Tibial artery (tissue), 4 donors: Measurements from ENCODE around the gene CYP46A1.

ENCODE experiments used
- DNase-seq, 2 donors: peaks; one replicate each; pipeline ENCODE4 v3.0.0-alpha.2; 2019
- H3K27ac ChIP-seq, 2 donors: fragments of 200-600 bp; sonication (generic) in 1 of 2; 1 replicate in 1 of 2; 2 replicates in 1 of 2; pipeline ENCODE4 v1.5.1; 2018 to 2019; ENCODE audit warnings: mild to moderate bottlenecking in 1 of 2
- H3K27me3 ChIP-seq, 2 donors: fragments of 200-600 bp; sonication (generic) in 1 of 2; one replicate each; pipeline versions ENCODE4 v1.5.1 to v1.6.0; 2016 to 2019
- H3K36me3 ChIP-seq, 3 donors: fragments of 200-600 bp; sonication (generic) in 2 of 3; one replicate each; pipeline ENCODE4 v1.5.1; 2016 to 2019; ENCODE audit warnings: mild to moderate bottlenecking in 2 of 3
- H3K4me1 ChIP-seq, 4 donors: fragments of 200-600 bp; sonication (generic) in 2 of 4; 1 replicate in 3 of 4; 2 replicates in 1 of 4; pipeline ENCODE4 v1.5.1; 2016 to 2019
- H3K4me3 ChIP-seq, 2 donors: fragments of 200-600 bp; sonication (generic) in 1 of 2; 1 replicate in 1 of 2; 2 replicates in 1 of 2; pipeline ENCODE4 v1.5.1; 2018 to 2019; ENCODE audit warnings: mild to moderate bottlenecking in 2 of 2
- H3K9me3 ChIP-seq, 3 donors: fragments of 200-600 bp; sonication (generic) in 1 of 3; one replicate each; pipeline ENCODE4 v1.5.1; 2016 to 2019
- CTCF ChIP-seq, 2 experiments: fragments of 200-600 bp in 1 of 2; fragments of 450-650 bp in 1 of 2; IDR thresholded peaks; one replicate each; pipeline ENCODE4 v1.5.1; 2017 to 2019; ENCODE audit warnings: antibody characterized with exemption in 2 of 2, mild to moderate bottlenecking in 1 of 2, moderate library complexity in 1 of 2
- intact Hi-C: fragments of 100-400 bp; cut with DNase I; formaldehyde crosslinking; loops from one replicate; pipeline ENCODE4 v1.15.0; 2023; ENCODE audit warnings: low total_unique reads

CYP46A1 gene

GRCh38 chr14:99664058-99664936, 19.8 kb upstream of the CYP46A1 start:
- H3K9me3 ChIP-seq: no peaks in the 10 kb centered on the region
- intact Hi-C loops: no loop called here
- H3K27me3 ChIP-seq: peaks cover 0 to 26% of the 10 kb centered on the region in 2 donors
- H3K4me1 ChIP-seq: peaks cover 0 to 10% (median 5%) of the 10 kb centered on the region in 4 donors
- H3K36me3 ChIP-seq: peaks cover 0 to 3% (median 0%) of the 10 kb centered on the region in 3 donors
- H3K27ac ChIP-seq: no peak overlapping the region
- H3K4me3 ChIP-seq: no peak overlapping the region
- no peak for DNase-seq
- no peak for TF ChIP-seq CTCF (IDR thresholded peaks at IDR 0.05)

DNA sequence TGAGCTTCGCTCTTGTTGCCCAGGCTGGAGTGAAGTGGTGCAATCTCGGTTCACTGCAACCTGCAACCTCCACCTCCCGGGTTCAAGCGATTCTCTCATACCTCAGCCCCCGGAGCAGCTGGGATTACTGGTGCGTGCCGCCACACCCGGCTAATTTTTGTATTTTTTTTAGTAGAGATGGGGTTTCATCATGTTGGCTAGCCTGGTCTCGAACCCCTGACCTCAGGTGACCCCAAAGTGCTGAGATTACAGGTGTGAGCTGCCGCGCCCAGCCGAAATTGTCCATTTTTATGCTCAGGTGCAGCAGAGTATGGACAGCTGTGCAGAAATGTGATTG, 19.2 kb upstream of the CYP46A1 start:
- Histone ChIP-seq H3K4me3 (no peak overlapping the region), H3K9me3 (no peaks in the 10 kb centered on the region), H3K27ac (no peak overlapping the region), H3K36me3 (peaks cover 0 to 3% (median 0%) of the 10 kb centered on the region in 3 donors), H3K27me3 (peaks cover 0 to 20% of the 10 kb centered on the region in 2 donors), H3K4me1 (peaks cover 0 to 5% (median 2%) of the 10 kb centered on the region in 4 donors)
- intact Hi-C loops: no loop called here
- DNase-seq: no peak
- no peak for TF ChIP-seq CTCF (IDR thresholded peaks at IDR 0.05)

GRCh38 chr14:99666533-99666932, 17.6 kb upstream of the CYP46A1 start:
- peaks cover 0 to 2% (median 0%) of the 10 kb centered on the region in 4 donors for H3K4me1 ChIP-seq
- no peak for DNase-seq
- H3K27me3 ChIP-seq: peaks cover 0 to 7% of the 10 kb centered on the region in 2 donors
- no peak for TF ChIP-seq CTCF (IDR thresholded peaks at IDR 0.05)
- intact Hi-C loops: no loop called here
- peaks cover 0 to 3% (median 0%) of the 10 kb centered on the region in 3 donors for H3K36me3 ChIP-seq
- no peak overlapping the region for H3K27ac ChIP-seq
- no peaks in the 10 kb centered on the region for H3K9me3 ChIP-seq
- no peak overlapping the region for H3K4me3 ChIP-seq

- H3K9me3 ChIP-seq: no peaks in the 10 kb centered on the region
These were observed 17.1 kb upstream of the CYP46A1 start for GRCh38 chr14:99667045-99667444.

DNA sequence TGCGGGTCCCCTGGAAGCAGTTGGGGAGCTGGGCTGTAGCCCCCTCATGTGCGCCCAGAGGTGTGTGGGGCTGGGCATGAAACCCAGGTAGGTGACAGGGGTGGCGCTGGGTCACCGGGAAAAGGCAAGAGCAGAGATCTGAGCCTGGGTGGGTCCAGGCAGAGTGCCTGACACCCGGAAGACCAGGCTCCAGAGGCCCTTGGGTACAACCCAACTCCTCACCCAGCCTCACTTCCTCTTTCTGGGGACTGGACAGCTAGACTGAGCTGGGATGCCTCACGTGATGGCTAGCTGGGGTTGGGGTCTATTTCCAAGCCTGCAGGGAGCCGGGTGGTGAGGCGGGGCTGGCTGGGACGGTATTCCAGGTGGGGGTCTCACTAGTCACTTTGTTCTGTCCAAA, 16.3 kb upstream of the CYP46A1 start:
- DNase-seq: no peak
- intact Hi-C loops: no loop called here
- no peak for TF ChIP-seq CTCF (IDR thresholded peaks at IDR 0.05)
- Histone ChIP-seq H3K36me3 (peaks cover 0 to 3% (median 0%) of the 10 kb centered on the region in 3 donors), H3K4me3 (no peak overlapping the region), H3K27ac (no peak overlapping the region), H3K27me3 (peaks cover 0 to 2% of the 10 kb centered on the region in 2 donors), H3K9me3 (no peaks in the 10 kb centered on the region), H3K4me1 (peaks cover 0 to 8% (median 1%) of the 10 kb centered on the region in 4 donors)

More at GRCh38 chr14:99667045-99667444, 17.1 kb upstream of the CYP46A1 start:
- TF ChIP-seq CTCF (IDR thresholded peaks at IDR 0.05): no peak
- no peak for DNase-seq
- intact Hi-C loops: no loop called here
- no peak overlapping the region for H3K27ac ChIP-seq
- H3K4me3 ChIP-seq: no peak overlapping the region
- peaks cover 0 to 6% (median 0%) of the 10 kb centered on the region in 4 donors for H3K4me1 ChIP-seq
- H3K36me3 ChIP-seq: peaks cover 0 to 3% (median 0%) of the 10 kb centered on the region in 3 donors
- peaks cover 0 to 6% of the 10 kb centered on the region in 2 donors for H3K27me3 ChIP-seq
